Inflammatory macrophage treated with lipopolysaccharide for 1 hour (primary cell): ENCODE measurements around the gene INKA2.

Experiments used
- DNase-seq, 2 donors: peaks; one replicate each; pipeline ENCODE4 v3.0.0-alpha.2; 2020 to 2022

The INKA2 gene

GRCh38 chr1:111696330-111696729 is 42.9 kb downstream of the INKA2 start:
- no peak for DNase-seq

GRCh38 chr1:111695801-111696200 is 43.4 kb downstream of the INKA2 start:
- DNase-seq: no peak

GRCh38 chr1:111691886-111692285 is 47.3 kb downstream of the INKA2 start:
- peak in 1 of 2 donors; percentile 11 for DNase-seq

- no peak for DNase-seq
These were observed 48.9 kb downstream of the INKA2 start for GRCh38 chr1:111690306-111690617.
